ENCODE data around the gene SP3.
A peak's percentile ranks its signal among the peaks of the same experiment; 100 is the strongest.

Gene SP3

DNA sequence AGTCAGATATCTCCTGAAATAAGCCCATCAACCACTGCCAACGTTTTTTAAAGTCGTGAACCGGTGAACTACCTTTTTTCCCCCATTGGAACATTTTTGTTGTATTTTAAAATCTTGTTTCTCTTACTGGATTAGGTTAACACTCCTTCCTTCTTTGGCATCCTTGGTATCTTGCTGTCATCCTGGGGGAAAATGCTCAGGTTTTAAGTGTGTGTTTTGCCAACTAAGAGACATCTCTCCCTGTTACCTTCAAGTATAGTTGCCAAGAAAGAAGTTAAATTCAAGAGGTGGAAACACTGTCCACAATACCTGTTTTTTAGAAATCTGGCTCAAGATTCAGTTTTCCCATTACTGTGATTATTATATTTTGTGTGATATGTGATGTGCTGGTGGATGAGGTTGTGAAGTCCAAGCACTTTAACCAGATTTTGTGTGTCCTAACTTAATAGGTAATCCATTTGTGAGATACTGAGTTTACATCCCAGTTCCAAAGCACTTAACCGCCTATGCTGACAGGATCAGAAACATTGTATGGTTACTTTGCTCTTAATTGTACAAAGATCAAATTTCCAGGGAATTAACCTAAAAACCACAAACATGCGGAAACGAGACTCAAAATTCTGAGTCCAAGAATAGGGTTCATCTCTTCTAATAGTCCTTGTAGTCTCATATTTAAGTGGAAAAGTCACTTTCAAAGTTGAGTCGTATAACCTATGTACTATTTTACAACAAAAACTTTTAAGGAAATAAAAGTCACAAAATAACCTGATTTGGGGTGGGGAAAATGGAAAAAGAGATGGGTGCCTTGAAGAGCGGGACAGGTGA is 1.3 kb upstream of the SP3 start:
- H4K20me1 ChIP-seq (ENCODE audit: insufficient read depth, low read length) = peaks cover 3% of the 10 kb centered on the region; the same call in 1 of the 2 replicates
- no peak for DNase-seq
- H3K36me3 ChIP-seq (ENCODE audit: insufficient read depth, low read length) = peaks cover 11% of the 10 kb centered on the region
- peaks cover 22% of the 10 kb centered on the region for H3K4me1 ChIP-seq (ENCODE audit: insufficient read depth, low read length)
- no peaks in the 10 kb centered on the region for H3K27me3 ChIP-seq (ENCODE audit: insufficient read depth, low read length, poor library complexity)
- H3K9ac ChIP-seq (ENCODE audit: low read depth, low read length) = peak overlapping the region; percentile 99
- peak overlapping the region; percentile 75 for H3K4me2 ChIP-seq (ENCODE audit: insufficient read depth, low read length)
- H2AFZ ChIP-seq (ENCODE audit: low read depth, low read length) = peak overlapping the region; percentile 80
- peak overlapping the region; percentile 99 for H3K27ac ChIP-seq (ENCODE audit: low read length)
- no peaks in the 10 kb centered on the region for H3K9me3 ChIP-seq (ENCODE audit: insufficient read depth, low read length, severe bottlenecking)
- ATAC-seq (ENCODE audit: insufficient read depth, low read depth) = no peak
- H3K4me3 ChIP-seq (ENCODE audit: low read depth in 1 of 2, low read length in 2 of 2) = peak overlapping the region; percentile 54 to 81; a peak in 3 of 4 replicates
- peaks cover 40% of the 10 kb centered on the region for H3K79me2 ChIP-seq (ENCODE audit: insufficient read depth, low read length)
- no peak for TF ChIP-seq CTCF (IDR thresholded peaks at IDR 0.05; ENCODE audit: borderline replicate concordance, extremely low read depth, low read length, poor library complexity, severe bottlenecking)
- no peak for TF ChIP-seq EZH2 (IDR thresholded peaks at IDR 0.05; ENCODE audit: borderline replicate concordance, low read depth, low read length, severe bottlenecking)

DNA sequence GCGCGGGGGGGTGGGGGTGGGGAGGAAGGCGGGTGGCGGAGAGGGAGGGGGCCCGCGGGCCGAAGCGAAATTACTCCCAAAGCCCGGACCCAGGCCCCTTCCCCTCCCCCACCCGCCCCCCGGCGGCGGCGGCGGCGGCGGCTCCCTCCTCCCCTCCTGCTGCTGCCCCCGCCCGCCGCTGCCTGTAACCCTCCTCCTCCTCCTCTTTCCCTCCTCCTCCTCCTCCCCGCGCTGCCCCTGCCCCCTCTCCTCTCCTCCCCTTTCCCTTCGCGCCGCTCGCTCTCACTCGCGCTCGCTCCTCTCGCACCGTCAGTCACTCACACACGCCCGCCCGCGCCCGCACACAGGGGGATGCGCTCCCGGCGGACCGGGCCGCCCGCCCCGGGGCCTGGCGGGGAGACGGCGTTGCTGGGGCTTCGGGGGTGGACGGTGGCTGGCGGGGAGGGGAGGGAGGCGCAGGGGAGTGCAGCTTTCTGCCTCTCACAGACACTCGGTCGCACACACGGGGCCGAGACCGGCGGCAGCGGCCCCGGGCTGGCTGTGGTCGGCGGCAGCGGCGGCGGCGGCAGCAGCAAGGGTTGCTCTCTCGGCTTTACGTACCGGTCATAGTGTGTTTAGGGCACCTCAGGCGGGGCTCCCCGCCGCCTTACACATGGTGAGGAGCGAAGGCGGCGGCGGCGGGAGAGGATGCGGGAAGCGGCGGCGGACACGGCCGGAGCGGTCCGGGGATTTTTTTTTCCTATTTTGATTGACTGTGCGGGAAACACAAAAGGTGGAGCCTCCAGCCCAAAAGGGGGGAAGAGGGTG is 405 bp downstream of the SP3 start:
- peaks cover 17% of the 10 kb centered on the region; the same call in 1 of the 2 replicates for H4K20me1 ChIP-seq (ENCODE audit: insufficient read depth, low read length)
- TF ChIP-seq EZH2 (IDR thresholded peaks at IDR 0.05; ENCODE audit: borderline replicate concordance, low read depth, low read length, severe bottlenecking) = no peak
- no peak for TF ChIP-seq CTCF (IDR thresholded peaks at IDR 0.05; ENCODE audit: borderline replicate concordance, extremely low read depth, low read length, poor library complexity, severe bottlenecking)
- ATAC-seq (ENCODE audit: insufficient read depth, low read depth) (peak; percentile 51), DNase-seq (peak; percentile 94)
- H3K4me1 ChIP-seq (ENCODE audit: insufficient read depth, low read length) = peaks cover 39% of the 10 kb centered on the region
- peak overlapping the region; percentile 54 for H2AFZ ChIP-seq (ENCODE audit: low read depth, low read length)
- peaks cover 57% of the 10 kb centered on the region for H3K79me2 ChIP-seq (ENCODE audit: insufficient read depth, low read length)
- H3K4me3 ChIP-seq (ENCODE audit: low read depth in 1 of 2, low read length in 2 of 2) = peak overlapping the region; percentile 54 to 81; a peak in 3 of 4 replicates
- peaks cover 25% of the 10 kb centered on the region for H3K36me3 ChIP-seq (ENCODE audit: insufficient read depth, low read length)
- peak overlapping the region; percentile 41 for H3K4me2 ChIP-seq (ENCODE audit: insufficient read depth, low read length)
- H3K9me3 ChIP-seq (ENCODE audit: insufficient read depth, low read length, severe bottlenecking) = no peaks in the 10 kb centered on the region
- peak overlapping the region; percentile 99 for H3K9ac ChIP-seq (ENCODE audit: low read depth, low read length)
- peak overlapping the region; percentile 99 for H3K27ac ChIP-seq (ENCODE audit: low read length)
- H3K27me3 ChIP-seq (ENCODE audit: insufficient read depth, low read length, poor library complexity) = no peaks in the 10 kb centered on the region

GRCh38 chr2:173963817-173964564 is 1.2 kb downstream of the SP3 start:
- Histone ChIP-seq H3K4me2 (ENCODE audit: insufficient read depth, low read length) (peak overlapping the region; percentile 41), H3K36me3 (ENCODE audit: insufficient read depth, low read length) (peaks cover 26% of the 10 kb centered on the region), H3K9ac (ENCODE audit: low read depth, low read length) (peak overlapping the region; percentile 99), H3K27me3 (ENCODE audit: insufficient read depth, low read length, poor library complexity) (no peaks in the 10 kb centered on the region), H3K9me3 (ENCODE audit: insufficient read depth, low read length, severe bottlenecking) (no peaks in the 10 kb centered on the region), H2AFZ (ENCODE audit: low read depth, low read length) (peak overlapping the region; percentile 71; the same call in 1 of the 2 replicates), H3K27ac (ENCODE audit: low read length) (peak overlapping the region; percentile 95), H3K4me3 (ENCODE audit: low read depth in 1 of 2, low read length in 2 of 2) (peak overlapping the region; percentile 28 to 68; a peak in 3 of 4 replicates), H3K79me2 (ENCODE audit: insufficient read depth, low read length) (peaks cover 65% of the 10 kb centered on the region), H4K20me1 (ENCODE audit: insufficient read depth, low read length) (peaks cover 22% of the 10 kb centered on the region; the same call in 1 of the 2 replicates), H3K4me1 (ENCODE audit: insufficient read depth, low read length) (peaks cover 45% of the 10 kb centered on the region)
- TF ChIP-seq CTCF (IDR thresholded peaks at IDR 0.05; ENCODE audit: borderline replicate concordance, extremely low read depth, low read length, poor library complexity, severe bottlenecking) = no peak
- TF ChIP-seq EZH2 (IDR thresholded peaks at IDR 0.05; ENCODE audit: borderline replicate concordance, low read depth, low read length, severe bottlenecking) = no peak
- peak; percentile 63 for ATAC-seq (ENCODE audit: insufficient read depth, low read depth)
- DNase-seq = peak; percentile 94

Data from DND-41 (cell line).